ENCODE data around the gene SNX27.

DNA sequence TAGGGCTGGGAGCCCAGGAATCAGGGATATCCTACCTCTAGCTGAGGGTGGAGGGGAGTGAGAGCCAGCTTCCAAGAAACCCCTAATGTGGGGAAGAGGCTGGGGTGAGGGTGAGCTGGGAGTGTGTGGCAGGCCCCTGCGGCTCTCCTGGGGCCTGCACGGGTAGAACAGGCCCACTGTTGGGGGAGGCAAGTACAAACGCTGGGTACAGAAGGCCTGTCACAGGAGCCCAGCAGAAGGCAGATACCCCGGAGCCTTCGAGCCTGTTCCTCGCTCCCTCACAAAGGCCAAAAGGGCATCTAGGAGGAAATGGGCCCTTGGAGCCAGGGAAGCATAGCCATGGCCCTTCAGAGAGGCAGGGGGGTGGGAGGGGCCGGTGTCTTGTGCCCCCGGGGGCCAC is 91.1 kb downstream of the SNX27 start:
- TF ChIP-seq, protein P1, sequence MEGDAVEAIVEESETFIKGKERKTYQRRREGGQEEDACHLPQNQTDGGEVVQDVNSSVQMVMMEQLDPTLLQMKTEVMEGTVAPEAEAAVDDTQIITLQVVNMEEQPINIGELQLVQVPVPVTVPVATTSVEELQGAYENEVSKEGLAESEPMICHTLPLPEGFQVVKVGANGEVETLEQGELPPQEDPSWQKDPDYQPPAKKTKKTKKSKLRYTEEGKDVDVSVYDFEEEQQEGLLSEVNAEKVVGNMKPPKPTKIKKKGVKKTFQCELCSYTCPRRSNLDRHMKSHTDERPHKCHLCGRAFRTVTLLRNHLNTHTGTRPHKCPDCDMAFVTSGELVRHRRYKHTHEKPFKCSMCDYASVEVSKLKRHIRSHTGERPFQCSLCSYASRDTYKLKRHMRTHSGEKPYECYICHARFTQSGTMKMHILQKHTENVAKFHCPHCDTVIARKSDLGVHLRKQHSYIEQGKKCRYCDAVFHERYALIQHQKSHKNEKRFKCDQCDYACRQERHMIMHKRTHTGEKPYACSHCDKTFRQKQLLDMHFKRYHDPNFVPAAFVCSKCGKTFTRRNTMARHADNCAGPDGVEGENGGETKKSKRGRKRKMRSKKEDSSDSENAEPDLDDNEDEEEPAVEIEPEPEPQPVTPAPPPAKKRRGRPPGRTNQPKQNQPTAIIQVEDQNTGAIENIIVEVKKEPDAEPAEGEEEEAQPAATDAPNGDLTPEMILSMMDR (conservative IDR thresholded peaks at IDR 0.05 in 1 of 2, IDR thresholded peaks at IDR 0.05 in 1 of 2; ENCODE audit: extremely low read depth in 1 of 2, insufficient read depth in 1 of 2, low read depth in 1 of 2, low read length in 2 of 2) = no peak
- no peak for TF ChIP-seq EZH2 (IDR thresholded peaks at IDR 0.05; ENCODE audit: borderline replicate concordance, low read length)
